GM12875 (cell line): ENCODE results near the gene PLXNA4.

ENCODE experiments used
- H3K4me3 ChIP-seq: one replicate; pipeline ENCODE4 v1.5.1; 2011; ENCODE audit warnings: low read depth, low read length, control low read depth
- CTCF ChIP-seq: IDR thresholded peaks from 2 replicates; pipeline ENCODE4 v1.5.1; 2011; ENCODE audit warnings: low read depth, mild to moderate bottlenecking, control low read depth, inconsistent platforms, low read length, moderate library complexity, borderline replicate concordance; ENCODE audit not compliant: insufficient read depth

PLXNA4 gene

GRCh38 chr7:132402751-132403245, 173.5 kb downstream of the PLXNA4 start:
- TF ChIP-seq CTCF, result no peak

GRCh38 chr7:132402096-132402495, 174.2 kb downstream of the PLXNA4 start:
- H3K4me3 ChIP-seq, result no peak overlapping the region
- TF ChIP-seq CTCF, result no peak

More at GRCh38 chr7:132402751-132403245, 173.5 kb downstream of the PLXNA4 start:
- H3K4me3 ChIP-seq, result no peak overlapping the region

GRCh38 chr7:132400561-132401142, 175.6 kb downstream of the PLXNA4 start:
- H3K4me3 ChIP-seq, result no peak overlapping the region
- no peak for TF ChIP-seq CTCF

- H3K4me3 ChIP-seq, result no peak overlapping the region
- no peak for TF ChIP-seq CTCF
These were observed 176.9 kb downstream of the PLXNA4 start for GRCh38 chr7:132399367-132399766.

- no peak overlapping the region for H3K4me3 ChIP-seq
- TF ChIP-seq CTCF, result no peak
These were observed 177.9 kb downstream of the PLXNA4 start for GRCh38 chr7:132398253-132398925.

GRCh38 chr7:132397070-132397469, 179.2 kb downstream of the PLXNA4 start:
- no peak overlapping the region for H3K4me3 ChIP-seq
- no peak for TF ChIP-seq CTCF

GRCh38 chr7:132395361-132395760, 180.9 kb downstream of the PLXNA4 start:
- TF ChIP-seq CTCF, result no peak
- H3K4me3 ChIP-seq, result no peak overlapping the region
